Measurements from ENCODE around the gene CSRP1. TPM values are rescaled to one million over a fixed set of nuclear protein-coding genes. Genes with fewer than 3 reads are reported as not detected.

CSRP1 gene
- total RNA-seq, 1 experiment from 2014 or later, result 94.4 TPM

DNA sequence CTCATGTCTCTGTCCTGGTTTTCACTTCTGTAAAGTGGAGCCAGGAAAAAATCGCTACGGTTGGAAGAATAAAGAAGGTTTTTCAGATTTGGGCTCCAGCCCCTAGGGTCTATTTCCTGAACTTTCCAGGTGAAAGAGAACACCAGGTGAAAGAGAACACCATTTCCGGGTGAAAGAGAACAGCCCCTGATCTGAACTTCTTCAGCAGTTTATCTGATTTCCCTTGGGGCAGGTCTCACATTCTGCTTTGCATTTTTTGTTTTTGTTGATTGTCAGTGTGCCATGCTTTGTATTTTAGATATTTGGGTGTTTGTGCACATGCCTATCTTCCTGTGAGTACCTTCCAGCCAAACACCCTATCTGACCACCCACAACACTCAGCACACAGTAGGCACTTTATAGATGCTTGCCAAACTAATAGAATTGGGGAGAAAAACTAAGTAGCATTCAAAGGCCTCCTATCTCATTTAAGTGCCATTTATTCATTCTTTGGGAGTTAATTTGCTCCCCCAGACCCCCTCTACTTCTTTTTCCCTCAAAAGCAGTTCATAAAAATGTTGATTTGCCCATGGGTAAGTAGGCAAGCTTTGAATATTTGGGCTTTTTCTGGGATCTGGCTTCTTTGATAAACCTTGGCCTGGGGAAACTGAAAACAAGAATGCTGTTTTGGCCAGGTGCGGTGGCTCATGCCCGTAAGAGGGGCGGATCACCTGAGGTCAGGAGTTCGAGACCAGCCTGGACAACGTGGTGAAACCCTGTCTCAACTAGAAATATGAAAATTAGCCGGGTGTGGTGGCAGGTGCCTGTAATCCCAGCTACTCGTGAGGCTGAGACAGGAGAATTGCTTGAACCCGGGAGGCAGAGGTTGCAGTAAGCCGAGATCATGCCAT lies 34.2 kb upstream of the CSRP1 start:
- Histone ChIP-seq H3K4me1 (ENCODE audit: control insufficient read depth, insufficient read depth, low read length) (peaks cover 17% of the 10 kb centered on the region), H3K9me3 (ENCODE audit: control insufficient read depth, insufficient read depth, low read depth, low read length) (no peaks in the 10 kb centered on the region), H3K27me3 (ENCODE audit: control insufficient read depth, insufficient read depth, low read length) (no peaks in the 10 kb centered on the region), H3K36me3 (ENCODE audit: control insufficient read depth, insufficient read depth, low read length) (no peaks in the 10 kb centered on the region), H3K4me3 (ENCODE audit: low read depth in 2 of 2, low read length in 2 of 2) (peak overlapping the region in 1 of 2 experiments; percentile 54; a peak in 1 of 4 replicates), H3K27ac (ENCODE audit: low read length) (0 out of 2 replicates have a peak overlapping the region, but pooled peaks have one; percentile 25)
- TSS peak; percentile 60 for BruUV-seq (replicated peaks)
- no peak for DNase-seq (ENCODE audit: low read depth, low spot score)
- ChIA-PET POLR2A (interaction anchor here (0.6 kb wide), 1 partner anchor 198 kb away, joined by 3 read pairs; no protein-coding TSS in a partner anchor), CTCF (no interaction called here)
- intact Hi-C loops (cut with micrococcal nuclease; ENCODE audit: unreplicated experiment) (no loop called here), in situ Hi-C loops (cut with HindIII; ENCODE audit: low pct_unique_long_range_greater_than_20kb, low sequenced_read_pairs) (no loop called here)
- TF ChIP-seq, protein P1, sequence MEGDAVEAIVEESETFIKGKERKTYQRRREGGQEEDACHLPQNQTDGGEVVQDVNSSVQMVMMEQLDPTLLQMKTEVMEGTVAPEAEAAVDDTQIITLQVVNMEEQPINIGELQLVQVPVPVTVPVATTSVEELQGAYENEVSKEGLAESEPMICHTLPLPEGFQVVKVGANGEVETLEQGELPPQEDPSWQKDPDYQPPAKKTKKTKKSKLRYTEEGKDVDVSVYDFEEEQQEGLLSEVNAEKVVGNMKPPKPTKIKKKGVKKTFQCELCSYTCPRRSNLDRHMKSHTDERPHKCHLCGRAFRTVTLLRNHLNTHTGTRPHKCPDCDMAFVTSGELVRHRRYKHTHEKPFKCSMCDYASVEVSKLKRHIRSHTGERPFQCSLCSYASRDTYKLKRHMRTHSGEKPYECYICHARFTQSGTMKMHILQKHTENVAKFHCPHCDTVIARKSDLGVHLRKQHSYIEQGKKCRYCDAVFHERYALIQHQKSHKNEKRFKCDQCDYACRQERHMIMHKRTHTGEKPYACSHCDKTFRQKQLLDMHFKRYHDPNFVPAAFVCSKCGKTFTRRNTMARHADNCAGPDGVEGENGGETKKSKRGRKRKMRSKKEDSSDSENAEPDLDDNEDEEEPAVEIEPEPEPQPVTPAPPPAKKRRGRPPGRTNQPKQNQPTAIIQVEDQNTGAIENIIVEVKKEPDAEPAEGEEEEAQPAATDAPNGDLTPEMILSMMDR (IDR thresholded peaks at IDR 0.05), result no peak
- no peak for TF ChIP-seq TCF7L2 (IDR thresholded peaks at IDR 0.05; ENCODE audit: low read depth, low read length)
- no peak for TF ChIP-seq SIN3A (IDR thresholded peaks at IDR 0.05; ENCODE audit: borderline replicate concordance, insufficient read depth, low read depth, low read length)
- TF ChIP-seq, protein P2, sequence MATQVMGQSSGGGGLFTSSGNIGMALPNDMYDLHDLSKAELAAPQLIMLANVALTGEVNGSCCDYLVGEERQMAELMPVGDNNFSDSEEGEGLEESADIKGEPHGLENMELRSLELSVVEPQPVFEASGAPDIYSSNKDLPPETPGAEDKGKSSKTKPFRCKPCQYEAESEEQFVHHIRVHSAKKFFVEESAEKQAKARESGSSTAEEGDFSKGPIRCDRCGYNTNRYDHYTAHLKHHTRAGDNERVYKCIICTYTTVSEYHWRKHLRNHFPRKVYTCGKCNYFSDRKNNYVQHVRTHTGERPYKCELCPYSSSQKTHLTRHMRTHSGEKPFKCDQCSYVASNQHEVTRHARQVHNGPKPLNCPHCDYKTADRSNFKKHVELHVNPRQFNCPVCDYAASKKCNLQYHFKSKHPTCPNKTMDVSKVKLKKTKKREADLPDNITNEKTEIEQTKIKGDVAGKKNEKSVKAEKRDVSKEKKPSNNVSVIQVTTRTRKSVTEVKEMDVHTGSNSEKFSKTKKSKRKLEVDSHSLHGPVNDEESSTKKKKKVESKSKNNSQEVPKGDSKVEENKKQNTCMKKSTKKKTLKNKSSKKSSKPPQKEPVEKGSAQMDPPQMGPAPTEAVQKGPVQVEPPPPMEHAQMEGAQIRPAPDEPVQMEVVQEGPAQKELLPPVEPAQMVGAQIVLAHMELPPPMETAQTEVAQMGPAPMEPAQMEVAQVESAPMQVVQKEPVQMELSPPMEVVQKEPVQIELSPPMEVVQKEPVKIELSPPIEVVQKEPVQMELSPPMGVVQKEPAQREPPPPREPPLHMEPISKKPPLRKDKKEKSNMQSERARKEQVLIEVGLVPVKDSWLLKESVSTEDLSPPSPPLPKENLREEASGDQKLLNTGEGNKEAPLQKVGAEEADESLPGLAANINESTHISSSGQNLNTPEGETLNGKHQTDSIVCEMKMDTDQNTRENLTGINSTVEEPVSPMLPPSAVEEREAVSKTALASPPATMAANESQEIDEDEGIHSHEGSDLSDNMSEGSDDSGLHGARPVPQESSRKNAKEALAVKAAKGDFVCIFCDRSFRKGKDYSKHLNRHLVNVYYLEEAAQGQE (IDR thresholded peaks at IDR 0.05; ENCODE audit: insufficient read depth in 1 of 2, low read depth in 2 of 2, low read length in 1 of 2), result no peak
- no peak for TF ChIP-seq POLR2AphosphoS5 (IDR thresholded peaks at IDR 0.05; ENCODE audit: low read depth, low read length)
- no peak for ATAC-seq

DNA sequence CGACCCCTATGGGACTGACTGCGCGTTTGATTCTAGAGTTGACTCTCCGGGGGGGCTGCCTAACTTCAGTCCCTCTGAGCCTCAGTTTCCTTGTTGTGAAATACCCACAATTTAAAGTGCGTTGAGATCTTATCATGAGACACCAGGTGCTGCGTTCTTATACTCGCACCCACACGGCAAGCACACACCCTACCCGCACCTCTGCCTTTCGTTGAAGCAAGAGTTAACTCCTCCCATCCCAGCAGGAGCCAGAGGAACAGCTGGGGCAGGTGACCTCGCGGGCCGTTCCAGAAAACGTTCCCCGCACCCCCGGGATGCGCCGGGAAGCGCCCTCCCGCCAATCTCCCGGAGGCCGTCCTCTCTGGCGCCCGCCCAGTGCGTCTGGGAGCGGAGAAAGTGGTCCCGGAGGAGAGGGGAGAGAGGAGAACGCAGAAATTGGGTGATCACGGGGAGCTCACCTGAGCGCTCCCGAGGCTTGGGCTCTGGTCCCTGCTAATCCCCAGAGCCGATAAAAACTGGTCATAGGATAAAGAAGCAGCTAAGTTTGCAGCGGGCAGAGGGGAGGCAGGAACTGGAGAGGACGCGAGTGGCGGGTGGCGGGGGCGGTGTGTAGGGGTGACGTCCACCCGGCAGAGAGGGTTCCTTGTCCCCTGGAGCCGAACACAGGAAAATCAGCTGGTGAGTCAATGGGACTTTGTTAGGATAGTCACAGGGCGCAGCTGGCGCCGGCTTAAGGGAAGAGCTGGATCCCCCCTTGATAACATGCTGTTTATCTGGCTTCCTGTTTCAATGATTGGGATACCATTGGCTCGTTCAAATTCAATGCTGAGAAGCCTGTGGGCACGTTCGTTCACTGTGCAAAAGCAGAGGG lies 32.9 kb upstream of the CSRP1 start:
- DNase-seq (ENCODE audit: low read depth, low spot score), result no peak
- no TSS peak for BruUV-seq (replicated peaks)
- Histone ChIP-seq H3K9me3 (ENCODE audit: control insufficient read depth, insufficient read depth, low read depth, low read length) (no peaks in the 10 kb centered on the region), H3K4me3 (ENCODE audit: low read depth in 2 of 2, low read length in 2 of 2) (peak overlapping the region; percentile 54 to 80), H3K27ac (ENCODE audit: low read length) (peak overlapping the region; percentile 39), H3K36me3 (ENCODE audit: control insufficient read depth, insufficient read depth, low read length) (no peaks in the 10 kb centered on the region), H3K4me1 (ENCODE audit: control insufficient read depth, insufficient read depth, low read length) (peaks cover 22% of the 10 kb centered on the region), H3K27me3 (ENCODE audit: control insufficient read depth, insufficient read depth, low read length) (no peaks in the 10 kb centered on the region)
- TF ChIP-seq TCF7L2 (IDR thresholded peaks at IDR 0.05; ENCODE audit: low read depth, low read length), result no peak
- TF ChIP-seq, protein P1 (IDR thresholded peaks at IDR 0.05), result no peak
- TF ChIP-seq SIN3A (IDR thresholded peaks at IDR 0.05; ENCODE audit: borderline replicate concordance, insufficient read depth, low read depth, low read length), result no peak
- TF ChIP-seq POLR2AphosphoS5 (IDR thresholded peaks at IDR 0.05; ENCODE audit: low read depth, low read length), result no peak
- TF ChIP-seq, protein P2 (IDR thresholded peaks at IDR 0.05; ENCODE audit: insufficient read depth in 1 of 2, low read depth in 2 of 2, low read length in 1 of 2), result no peak
- peak; percentile 40 for ATAC-seq
- CTCF ChIA-PET, result interaction anchor here (0.8 to 1.1 kb wide), 2 partner anchors 164 to 253 kb away, joined by 3 read pairs; no protein-coding TSS in a partner anchor
- in situ Hi-C loops (cut with HindIII; ENCODE audit: low pct_unique_long_range_greater_than_20kb, low sequenced_read_pairs), result no loop called here
- intact Hi-C loops (cut with micrococcal nuclease; ENCODE audit: unreplicated experiment), result no loop called here
- POLR2A ChIA-PET, result interaction anchor here (0.6 to 1.0 kb wide), 3 partner anchors 180 to 327 kb away, joined by 3 read pairs; no protein-coding TSS in a partner anchor

All from Panc1 (cell line).